GM21360 (cell line): ENCODE results near the gene CBX5.
"Not testable (repeated sequence)": the region's sequence is repeated elsewhere in the genome, so short reads cannot be mapped to it uniquely, and the experiment has no call there.

Source experiments
- ATAC-seq: cut with Tn5 transposase; IDR thresholded peaks from one replicate; pipeline ENCODE4 v1.9.1; 2021; ENCODE audit warnings: mild to moderate bottlenecking, moderate library complexity; ENCODE audit not compliant: unreplicated experiment

Gene CBX5

DNA sequence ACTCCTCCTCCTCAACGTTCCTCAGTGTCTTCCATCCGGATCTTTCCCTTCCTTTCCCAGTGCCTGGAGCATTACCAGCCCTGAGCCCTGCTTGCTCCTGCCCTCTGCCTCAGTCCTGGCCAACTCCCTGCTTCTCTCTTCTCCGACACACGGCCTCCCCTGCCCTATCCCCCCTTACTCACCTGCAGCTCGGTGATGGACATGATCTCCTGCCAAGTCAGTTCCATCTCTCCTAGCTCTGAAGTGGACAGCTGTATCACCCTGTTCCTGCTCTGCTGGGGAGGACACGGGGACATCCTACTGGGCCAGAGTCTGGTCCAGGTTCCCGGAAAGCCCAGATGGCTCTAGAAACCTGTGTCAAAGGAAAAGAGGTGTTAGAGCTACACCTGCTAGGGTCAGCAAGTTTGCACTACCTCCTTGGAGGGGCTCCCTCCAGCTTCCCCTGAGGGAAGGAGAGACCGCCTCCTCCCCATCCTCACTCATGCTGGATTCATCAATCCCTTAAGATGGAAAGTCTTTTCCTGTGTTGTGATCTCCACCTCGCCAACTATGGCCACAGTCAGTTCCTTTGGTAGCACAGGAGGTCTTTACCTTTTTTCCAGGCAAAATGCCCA, 15.1 kb upstream of the CBX5 start:
- no peak for ATAC-seq

DNA sequence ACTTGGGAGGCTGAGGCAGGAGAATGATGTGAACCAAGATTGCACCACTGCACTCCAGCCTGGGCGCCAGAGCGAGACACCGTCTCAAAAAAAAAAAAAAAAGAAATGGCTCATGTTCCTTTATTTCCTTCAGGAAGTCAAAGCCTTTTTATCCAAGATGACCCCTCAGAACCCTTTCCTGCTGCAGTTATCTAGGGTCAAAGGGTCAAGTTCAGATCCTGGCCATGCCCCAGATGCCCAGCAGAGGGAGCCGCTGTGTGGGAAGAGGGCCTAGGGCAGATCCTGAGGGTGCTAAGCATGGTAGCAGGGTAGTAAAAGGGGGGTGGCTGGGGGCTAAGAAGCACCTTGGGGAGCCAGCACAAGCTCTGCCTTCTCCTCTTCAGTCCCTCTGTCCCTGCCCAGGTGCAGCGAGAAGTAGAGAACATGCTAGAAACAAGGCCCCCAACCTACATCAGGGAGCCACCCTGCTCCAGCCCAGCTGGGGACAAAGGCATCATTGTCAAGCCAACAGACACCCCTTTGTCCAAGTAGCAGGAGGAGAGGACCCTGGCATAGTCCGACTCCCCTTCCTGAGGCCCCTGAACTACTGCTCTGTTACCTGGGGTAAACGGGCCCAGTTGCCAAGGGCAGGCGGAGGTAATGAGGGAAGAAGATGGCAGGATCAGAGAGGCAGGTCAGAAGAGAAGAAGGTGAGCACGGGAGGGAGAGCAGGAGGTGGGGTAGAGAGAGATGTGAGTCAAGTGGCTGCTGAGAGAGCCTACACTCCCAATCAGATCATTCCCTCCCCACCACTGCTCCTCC, 14.4 kb upstream of the CBX5 start:
- ATAC-seq = no peak

DNA sequence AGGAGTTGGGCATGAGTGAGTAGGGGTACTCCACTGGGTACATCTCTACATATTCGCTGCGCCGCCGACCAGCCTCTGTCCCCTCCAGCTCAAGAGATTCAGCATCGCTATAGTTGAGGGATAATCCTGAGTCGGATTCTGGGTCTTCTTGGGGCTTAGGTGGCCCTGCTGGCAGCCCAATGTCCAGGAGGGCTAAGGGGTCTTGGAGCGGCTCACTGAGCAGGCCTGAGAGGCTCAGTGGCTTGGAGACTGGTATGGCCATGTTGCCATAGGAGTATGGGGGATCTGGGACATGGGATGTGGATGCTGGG, 13.0 kb upstream of the CBX5 start:
- ATAC-seq = no peak

DNA sequence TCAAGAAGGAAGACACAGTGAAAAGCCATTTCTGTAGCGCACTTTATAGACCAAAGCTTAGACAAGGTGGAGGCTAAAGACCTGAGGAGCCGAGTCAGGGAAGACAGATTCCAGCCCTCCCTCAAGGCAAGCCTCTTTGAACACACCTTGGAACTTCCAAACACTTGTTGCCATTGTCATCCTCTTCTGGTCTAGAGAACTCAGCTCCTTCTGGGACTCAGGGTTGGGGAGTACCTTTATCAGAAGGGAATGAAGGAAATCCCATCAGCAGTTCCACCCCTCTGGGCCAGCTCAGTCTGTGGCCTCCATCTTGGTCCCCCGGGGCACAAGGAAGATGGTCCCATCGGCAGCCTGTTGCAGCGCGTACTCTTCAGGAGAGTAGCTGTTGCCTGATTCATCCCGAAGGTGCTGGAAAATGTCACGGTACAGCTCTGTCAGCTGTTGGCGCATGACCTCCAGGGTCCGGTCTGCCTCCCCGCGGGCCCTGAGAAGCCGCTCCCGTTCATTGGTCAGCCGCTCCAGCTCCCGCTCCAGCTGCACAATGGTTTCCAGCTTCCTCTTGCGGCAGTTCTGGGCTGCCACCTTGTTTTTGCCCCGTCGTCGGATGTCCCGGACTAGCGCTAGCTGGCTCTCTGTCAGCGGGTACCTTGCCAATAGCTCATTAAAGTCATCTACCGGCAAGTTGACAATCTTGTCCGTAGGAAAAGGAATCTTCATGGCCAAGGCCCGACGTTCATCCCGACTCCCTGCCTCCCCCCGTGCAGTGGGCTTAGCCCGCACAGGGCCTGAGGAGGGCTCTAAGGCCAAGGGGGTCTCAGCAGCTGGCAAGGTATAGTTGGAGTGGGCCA, 12.4 kb upstream of the CBX5 start:
- no peak for ATAC-seq

DNA sequence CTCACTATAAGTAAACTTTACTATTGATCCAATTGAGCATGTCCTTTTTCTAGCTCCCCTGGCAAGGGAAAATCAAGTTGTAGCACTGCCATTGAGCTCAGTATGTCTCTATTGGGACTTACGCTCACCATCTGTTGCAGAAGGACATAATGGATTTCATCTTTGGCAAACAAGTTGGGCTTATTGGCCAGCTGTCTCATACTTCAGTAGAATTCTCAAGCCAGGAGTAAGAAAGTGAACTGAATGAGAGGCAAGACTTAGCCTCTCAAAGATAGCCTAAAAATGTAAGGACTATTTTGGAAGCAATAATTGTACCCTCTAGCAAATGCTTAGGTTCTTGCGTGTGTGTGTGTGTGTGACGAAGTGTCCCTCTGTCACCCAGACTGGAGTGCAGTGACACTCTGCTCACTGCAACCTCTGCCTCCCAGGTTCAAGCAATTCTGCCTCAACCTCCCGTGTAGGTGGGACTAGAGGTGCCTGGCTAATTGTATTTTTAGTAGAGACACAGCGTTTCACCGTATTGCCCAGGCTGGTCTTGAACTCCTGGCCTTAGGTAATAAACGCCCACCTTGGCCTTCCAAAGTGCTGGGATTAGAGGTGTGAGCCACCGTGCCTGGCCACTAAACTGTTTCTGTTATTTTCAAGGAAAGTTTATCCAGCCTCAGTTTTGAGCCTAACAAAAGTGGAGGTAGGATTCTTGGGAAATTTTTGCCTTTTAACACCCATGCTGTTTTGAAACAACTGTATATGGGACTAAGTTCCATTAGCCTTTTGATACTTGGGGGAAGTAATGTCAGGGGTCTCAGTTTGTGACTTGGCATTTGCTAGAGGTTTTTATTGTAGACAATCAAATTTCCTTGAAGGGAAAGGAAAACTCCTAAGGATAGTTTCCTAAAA, 7.6 kb upstream of the CBX5 start:
- ATAC-seq = no peak

DNA sequence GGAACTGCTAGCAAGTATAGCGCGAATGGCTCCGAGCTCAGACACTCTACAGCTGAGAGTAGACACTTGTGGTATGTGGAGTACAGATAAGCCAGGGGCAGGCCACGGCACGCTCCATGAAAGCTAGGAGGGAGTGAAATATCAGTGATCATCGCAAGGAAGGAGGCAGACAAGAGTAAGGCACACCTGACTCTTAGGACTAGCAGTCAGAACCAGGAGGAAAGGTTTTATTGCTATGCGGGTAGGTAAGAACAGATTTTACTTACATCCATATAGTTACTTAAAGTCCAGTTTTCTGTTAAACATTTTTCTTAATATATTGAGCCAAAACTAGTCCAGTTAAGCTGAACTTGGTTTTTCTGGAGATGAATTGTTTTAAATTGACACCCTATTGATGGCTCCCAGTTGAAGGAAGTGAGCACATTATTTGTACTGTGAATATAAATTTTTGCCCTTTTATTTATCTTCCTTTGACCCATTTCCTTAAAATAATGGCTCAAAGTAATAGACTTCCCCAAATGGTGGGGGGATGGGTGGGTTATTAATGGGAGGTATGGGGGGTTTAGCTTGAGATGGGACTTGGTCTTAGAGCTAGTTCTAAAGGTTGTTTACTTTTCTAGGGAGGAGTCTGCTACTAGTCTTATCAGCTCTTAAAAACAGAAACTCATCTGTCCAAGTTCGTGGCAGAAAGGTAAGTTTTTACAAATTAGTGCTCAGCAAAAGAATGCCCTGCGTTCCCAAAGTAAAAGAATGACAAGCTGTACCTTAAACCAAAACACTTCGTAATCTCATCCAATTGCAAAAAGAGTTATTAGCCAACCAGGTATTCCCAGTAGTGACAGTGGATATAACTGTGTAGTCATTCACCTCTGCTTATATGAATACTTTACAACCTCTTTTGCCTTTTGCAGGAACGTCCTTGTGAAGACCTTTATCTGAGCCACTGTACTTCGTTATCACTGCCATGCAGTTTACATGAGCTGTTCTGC, 6.4 kb upstream of the CBX5 start:
- no peak for ATAC-seq

DNA sequence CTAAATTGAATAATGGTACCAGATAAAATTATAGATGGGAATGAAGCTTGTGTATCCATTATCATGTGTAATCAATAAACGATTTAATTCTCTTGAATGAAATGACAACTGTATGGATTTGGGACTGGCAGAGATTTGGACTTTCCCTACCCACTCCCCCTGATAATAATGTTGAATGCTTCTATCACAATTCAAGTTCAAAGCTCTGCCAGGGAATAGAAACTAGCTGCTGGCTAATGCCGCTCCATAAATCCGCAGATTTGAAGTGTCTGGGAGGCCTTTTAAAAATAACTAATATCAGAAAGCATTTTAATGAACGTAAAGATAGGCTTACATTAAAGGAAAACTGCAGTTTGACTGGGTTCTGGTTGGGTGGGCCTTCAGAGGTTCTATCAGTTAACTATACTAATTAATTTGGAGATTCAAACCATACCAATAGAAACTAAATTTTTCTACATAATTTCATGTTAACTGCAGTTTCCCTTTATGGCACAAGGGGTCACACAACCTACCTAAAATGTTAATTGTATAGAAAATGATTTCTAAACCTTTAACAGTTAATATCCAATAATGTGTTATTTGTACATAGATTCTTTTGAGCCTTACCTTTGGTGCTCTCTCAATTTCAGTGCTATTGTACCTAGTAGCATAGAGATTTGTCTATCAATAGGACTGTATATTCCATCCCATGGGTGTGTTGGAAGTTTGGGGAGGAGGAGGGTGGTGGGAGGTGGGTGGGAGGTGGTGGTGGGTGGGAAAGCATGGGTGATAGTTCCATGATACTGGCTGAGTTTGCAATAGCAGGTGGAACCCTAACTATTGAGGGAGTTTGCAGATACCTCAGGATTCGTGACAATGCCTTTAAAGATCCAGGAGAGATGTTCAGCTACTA, 5.5 kb upstream of the CBX5 start:
- no peak for ATAC-seq

DNA sequence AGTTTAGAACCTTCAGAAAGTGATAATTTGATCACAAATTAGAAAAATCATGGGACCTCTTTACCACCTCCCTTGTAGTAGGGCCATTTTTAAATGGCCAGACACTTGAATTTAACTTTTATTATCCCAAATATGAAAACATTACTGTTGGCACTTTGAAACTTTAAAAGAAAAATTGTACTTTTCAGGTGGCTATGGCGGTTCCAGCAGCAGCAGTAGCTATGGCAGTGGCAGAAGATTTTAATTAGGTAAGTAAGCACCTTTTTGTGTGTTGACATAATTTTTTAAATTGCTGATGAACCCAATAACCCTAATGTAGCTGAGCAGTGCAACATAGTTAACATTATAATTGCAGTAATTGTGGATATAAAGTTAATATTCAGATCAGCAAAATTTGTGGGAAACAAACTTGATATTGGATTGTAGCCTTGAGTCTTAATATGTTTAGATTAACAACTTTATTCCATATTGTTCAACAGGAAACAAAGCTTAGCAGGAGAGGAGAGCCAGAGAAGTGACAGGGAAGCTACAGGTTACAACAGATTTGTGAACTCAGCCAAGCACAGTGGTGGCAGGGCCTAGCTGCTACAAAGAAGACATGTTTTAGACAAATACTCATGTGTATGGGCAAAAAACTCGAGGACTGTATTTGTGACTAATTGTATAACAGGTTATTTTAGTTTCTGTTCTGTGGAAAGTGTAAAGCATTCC, 4.3 kb upstream of the CBX5 start:
- ATAC-seq = not testable (repeated sequence)

DNA sequence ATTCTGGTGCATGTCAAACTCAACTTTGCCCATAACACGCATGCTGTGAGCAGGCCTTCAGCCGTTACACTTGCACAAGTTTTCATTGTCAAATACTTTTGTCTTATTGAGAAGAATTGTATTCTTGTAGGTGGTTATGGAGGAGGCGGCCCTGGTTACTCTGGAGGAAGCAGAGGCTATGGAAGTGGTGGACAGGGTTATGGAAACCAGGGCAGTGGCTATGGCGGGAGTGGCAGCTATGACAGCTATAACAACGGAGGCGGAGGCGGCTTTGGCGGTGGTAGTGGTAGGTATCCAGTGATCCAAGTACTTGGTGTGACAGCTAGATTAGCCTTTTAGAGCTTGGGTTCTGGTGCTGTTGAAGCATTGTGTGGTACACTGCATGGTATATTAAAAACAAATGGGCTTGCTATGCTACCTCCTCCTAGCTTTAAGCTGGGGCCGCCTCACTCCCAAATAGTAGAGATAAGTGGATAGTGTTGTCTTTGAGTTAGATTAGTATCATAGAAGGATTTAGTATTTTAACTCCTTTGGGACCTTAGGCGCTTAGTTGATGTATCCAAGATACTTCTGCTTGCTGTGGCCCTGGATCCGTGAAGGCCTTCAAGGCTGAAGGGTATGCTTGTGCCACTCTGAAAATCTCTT, 3.1 kb upstream of the CBX5 start:
- ATAC-seq = no peak

DNA sequence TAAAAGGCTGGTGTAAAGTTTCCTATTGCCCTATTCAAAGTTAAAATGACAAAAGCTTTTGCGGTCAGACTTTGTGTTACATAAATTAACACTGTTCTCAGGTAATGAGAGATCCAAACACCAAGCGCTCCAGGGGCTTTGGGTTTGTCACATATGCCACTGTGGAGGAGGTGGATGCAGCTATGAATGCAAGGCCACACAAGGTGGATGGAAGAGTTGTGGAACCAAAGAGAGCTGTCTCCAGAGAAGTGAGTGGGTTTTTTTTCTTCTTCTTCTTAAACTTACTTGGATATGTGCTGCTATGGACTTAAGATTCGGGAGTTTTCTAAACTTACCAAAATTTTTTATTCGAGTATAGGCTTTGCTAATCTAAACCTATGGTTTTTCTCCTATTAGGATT, 1.8 kb upstream of the CBX5 start:
- not testable (repeated sequence) for ATAC-seq

DNA sequence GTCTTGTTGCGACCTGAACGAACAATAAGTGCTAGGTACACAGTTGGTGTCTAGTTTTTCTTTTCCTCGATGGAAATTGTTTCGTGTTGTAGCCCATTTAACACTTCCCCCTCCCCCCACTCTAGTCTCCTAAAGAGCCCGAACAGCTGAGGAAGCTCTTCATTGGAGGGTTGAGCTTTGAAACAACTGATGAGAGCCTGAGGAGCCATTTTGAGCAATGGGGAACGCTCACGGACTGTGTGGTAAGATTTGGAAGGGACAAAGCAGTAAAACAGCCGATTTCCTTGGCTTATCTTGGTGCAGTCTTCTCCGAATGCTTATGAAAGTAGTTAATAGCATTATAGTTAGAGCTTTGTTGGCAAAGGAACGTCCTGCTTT, 1.3 kb upstream of the CBX5 start:
- not testable (repeated sequence) for ATAC-seq

DNA sequence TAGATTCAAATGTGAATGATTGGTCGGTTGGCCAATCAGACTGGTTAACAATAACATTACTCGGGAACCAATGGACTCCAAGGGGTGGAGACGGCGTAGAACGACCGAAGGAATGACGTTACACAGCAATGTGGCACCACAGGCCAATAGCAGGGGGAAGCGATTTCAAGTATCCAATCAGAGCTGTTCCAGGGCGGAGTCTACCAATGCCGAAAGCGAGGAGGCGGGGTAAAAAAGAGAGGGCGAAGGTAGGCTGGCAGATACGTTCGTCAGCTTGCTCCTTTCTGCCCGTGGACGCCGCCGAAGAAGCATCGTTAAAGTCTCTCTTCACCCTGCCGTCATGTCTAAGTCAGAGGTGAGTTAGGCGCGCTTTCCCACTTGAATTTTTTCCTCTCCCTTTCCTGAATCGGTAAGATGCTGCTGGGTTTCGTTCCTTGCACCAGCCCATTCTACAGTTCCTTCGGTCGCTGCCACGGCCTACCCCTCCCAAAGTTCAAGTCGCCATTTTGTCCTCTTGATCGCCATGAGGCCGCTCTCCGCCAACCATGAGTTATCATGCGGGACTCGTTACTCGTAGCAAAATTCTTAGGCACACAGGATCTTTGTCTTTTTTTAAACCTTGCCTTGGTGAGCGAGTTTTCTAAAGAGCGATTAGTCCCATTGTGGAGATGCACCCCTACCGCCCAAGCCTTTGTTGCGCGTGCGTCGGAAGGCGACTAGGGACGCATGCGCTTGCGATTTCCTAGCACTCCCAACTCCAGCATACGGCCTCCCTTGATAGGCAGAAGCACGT, 742 bp upstream of the CBX5 start, which contains the start of gene HNRNPA1:
TSS of gene HNRNPA1 (plus strand) at position 259 of the 793 bp plus-strand sequence. CDS start at position 341, 82 bp downstream.
- ATAC-seq = peak; percentile 87

DNA sequence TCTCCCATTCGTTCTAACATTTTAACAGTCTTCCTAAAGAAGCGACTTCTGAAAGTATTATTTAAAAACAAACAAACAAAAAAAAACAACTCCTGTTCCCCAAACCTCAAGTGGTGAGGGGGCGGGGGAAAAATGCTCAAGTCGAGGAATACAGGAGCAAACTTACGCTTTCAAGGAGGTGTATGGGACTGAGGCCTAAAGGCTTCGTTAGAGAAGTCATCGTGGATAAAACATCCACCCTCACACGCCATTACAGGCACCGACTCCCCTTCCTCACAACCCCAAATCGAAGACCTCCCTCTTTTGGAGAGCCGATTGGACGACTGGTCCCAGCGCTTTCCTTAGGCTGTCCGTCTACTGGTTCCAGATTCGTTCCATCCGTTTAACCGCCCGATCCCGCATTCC, 693 bp downstream of the CBX5 start:
- ATAC-seq = no peak

DNA sequence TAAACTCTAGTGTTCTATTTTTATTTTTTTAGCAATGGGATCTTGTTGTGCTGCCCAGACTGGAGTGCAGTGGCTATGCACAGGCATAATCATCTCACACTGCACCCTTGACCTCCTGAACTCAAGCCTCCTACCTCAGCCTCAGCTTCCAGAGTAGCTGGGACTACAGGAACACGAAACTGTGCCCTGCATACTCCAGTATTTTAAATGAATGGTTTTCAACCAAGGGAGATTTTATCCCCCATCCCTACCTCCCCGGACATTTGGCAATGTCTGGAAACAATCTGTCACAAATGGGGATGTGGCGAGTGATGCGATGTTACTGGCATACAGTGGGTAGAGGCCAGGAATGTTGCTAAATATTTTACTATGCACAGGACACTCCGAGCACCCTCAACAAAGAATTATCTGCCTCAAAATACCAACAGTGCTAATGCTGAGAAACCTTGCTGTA, 2.1 kb downstream of the CBX5 start:
- no peak for ATAC-seq

DNA sequence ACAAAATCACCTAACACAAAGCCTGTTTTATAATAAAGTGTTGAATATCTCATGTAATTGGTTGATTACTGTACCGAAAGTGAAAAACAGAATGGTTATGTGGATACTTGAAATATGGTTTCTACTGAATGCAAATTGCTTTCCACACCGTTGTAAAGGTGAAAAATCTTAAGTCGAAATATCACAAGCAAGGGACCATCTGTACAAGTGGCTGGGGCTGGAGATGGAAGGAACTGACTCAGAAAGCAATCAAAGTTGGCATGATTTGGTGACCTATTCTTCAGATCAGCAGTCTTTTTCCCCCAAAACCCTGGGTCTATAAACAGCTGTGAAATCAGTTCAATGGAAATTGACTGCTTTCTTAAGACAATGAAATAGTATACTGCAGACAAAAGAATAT, 3.6 kb downstream of the CBX5 start:
- no peak for ATAC-seq

DNA sequence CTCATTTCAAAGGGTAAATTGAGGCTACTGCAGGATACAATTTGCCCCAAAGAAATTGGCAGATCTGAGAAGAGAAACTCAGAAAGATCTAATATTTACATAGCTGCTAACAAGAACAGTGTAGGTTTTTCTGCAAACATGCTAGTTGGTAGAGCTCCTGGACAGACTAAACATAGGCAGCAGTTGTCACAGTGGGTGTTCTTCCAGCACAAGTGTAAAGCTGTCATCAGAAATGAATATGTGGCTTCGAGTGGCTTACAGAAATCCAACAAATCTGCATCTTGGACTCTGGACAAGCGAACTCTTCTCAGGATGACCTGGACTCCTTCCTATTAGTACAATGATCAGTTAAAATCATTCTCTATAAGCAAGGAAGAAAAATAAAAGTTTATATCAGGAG, 5.9 kb downstream of the CBX5 start:
- no peak for ATAC-seq

DNA sequence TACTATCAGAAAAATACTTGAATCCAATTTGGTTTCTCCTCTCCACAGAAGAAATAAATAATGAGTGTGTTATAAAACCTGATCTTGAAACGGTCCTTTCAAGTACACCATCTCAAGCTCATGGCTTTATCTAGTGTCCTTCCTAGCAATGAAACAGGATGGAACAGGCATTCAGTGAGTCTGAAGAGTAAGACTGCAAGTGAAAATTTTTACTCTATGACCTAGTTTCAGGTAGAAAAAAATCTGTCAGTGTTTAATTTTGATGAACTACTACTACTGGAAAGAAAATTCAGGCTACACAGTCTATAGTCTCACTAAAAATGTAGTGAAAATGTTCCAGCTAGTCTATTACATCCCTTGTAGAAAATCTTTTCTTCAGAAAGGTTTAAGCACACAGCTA, 7.7 kb downstream of the CBX5 start:
- no peak for ATAC-seq
